ENCODE data around the gene SLC12A8. TPM values are rescaled to one million over a fixed set of nuclear protein-coding genes. Genes with fewer than 3 reads are reported as not detected.

Gene SLC12A8
- polyA plus RNA-seq, 3 donors, result 5.9 to 10.3 (median 8.4) TPM

- no peak for DNase-seq
These were observed 58.4 kb downstream of the SLC12A8 start for GRCh38 chr3:125154110-125154509.

GRCh38 chr3:125152951-125153350 lies 59.6 kb downstream of the SLC12A8 start:
- DNase-seq, result no peak

GRCh38 chr3:125151916-125152315 lies 60.6 kb downstream of the SLC12A8 start:
- no peak for DNase-seq

- no peak for DNase-seq
These were observed 61.1 kb downstream of the SLC12A8 start for GRCh38 chr3:125151442-125151817.

- DNase-seq, result peak; percentile 22
These were observed 61.8 kb downstream of the SLC12A8 start for GRCh38 chr3:125150525-125151441.

GRCh38 chr3:125149462-125149861 lies 63.1 kb downstream of the SLC12A8 start:
- no peak for DNase-seq

GRCh38 chr3:125148836-125149235 lies 63.7 kb downstream of the SLC12A8 start:
- DNase-seq, result peak; percentile 37

- no peak for DNase-seq
These were observed 64.3 kb downstream of the SLC12A8 start for GRCh38 chr3:125148016-125148812.

- DNase-seq, result no peak
These were observed 65.1 kb downstream of the SLC12A8 start for GRCh38 chr3:125147491-125147820.

- no peak for DNase-seq
These were observed 65.7 kb downstream of the SLC12A8 start for GRCh38 chr3:125146626-125147490.

GRCh38 chr3:125145751-125146475 lies 66.6 kb downstream of the SLC12A8 start:
- DNase-seq, result no peak

- DNase-seq, result no peak
These were observed 67.8 kb downstream of the SLC12A8 start for GRCh38 chr3:125144653-125145314.

- DNase-seq, result no peak
These were observed 68.4 kb downstream of the SLC12A8 start for GRCh38 chr3:125143982-125144652.

GRCh38 chr3:125143538-125143937 lies 69.0 kb downstream of the SLC12A8 start:
- no peak for DNase-seq

GRCh38 chr3:125142940-125143339 lies 69.6 kb downstream of the SLC12A8 start:
- DNase-seq, result no peak

GRCh38 chr3:125142420-125142778 lies 70.1 kb downstream of the SLC12A8 start:
- no peak for DNase-seq

- no peak for DNase-seq
These were observed 70.7 kb downstream of the SLC12A8 start for GRCh38 chr3:125141596-125142419.

GRCh38 chr3:125140818-125141595 lies 71.5 kb downstream of the SLC12A8 start:
- DNase-seq, result no peak
